RKO (cell line): ENCODE data around the gene TADA1.

Experiments used
- DNase-seq: peaks from one replicate; pipeline ENCODE4 v3.0.0-alpha.2; 2016; ENCODE audit warnings: low spot score

Gene TADA1, protein sequence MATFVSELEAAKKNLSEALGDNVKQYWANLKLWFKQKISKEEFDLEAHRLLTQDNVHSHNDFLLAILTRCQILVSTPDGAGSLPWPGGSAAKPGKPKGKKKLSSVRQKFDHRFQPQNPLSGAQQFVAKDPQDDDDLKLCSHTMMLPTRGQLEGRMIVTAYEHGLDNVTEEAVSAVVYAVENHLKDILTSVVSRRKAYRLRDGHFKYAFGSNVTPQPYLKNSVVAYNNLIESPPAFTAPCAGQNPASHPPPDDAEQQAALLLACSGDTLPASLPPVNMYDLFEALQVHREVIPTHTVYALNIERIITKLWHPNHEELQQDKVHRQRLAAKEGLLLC

DNA sequence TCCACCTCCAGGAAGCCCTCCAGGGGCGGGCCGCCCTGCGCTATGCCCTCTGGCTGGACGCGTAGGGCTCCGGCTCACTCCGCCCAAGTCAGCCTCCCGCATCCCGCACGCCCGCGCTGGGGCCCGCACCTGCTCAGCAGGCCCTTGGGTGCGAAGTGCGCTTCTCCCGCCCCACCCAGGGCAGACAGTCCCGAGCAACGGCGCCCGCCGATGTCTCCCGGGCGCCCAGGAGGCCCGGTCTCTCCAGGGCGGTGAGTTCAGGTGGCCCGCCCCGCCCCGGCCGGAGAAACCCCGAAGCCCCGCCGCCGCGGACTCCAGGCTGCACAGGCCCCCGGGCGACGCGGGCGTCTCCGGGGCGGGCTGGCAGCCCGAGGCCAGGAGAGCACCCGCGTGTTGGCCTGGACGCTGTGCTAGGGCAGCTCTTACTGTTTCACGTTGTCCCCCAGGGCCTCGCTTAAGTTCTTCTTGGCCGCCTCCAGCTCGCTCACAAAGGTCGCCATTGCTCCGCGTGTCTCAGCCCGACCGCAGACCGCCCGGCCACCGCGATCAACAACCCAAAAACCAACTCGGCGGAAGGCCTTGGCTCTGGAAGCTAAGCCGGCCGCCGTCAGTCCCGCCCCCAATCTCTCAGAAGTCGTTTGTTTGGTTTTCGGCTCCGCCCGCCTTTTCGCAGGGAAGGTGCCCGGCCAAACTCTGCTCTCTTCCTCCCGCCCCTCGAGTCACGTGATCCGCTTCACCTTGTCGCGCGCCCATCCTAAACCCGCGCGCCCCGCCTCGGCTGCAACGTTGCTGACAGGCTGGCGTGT, at the start of gene TADA1:
Gene TADA1 (minus strand): TSS at position 531 of the 806 bp plus-strand sequence. CDS start 31 bp downstream, at position 500.
- peak; percentile 99 for DNase-seq

DNA sequence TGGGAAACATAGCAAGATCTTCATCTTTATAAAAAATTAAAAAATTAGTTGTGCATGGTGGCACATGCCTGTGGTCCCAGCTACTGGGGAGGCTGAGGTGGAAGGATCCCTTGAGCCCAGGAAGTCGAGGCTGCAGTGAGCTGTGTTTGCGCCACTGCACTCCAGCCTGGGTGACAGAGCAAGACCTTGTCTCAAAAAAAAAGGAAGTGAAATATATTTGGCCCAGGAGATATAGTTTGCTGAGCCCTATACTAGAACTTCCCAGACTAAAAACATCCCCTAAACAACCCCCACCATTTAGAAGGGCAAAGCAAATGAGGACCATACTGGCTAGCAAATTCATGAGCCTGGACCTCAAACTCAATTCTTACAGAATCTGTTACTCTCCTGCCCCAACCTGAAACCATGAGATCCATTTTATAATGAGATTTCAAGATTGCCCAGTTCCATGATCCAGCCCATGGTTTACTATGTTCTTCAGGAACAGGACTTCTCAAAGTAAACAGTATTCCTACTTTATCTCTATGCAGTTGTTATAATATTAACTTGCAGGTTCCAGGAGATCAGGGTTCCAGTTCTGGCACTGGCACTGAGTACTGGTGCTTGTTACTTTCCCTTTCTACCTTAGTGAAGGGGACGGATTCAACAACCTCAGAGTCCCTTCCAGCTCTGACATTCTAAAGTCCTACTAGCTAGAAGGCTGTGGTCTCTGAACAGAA, 48.9 kb upstream of the TADA1 start:
- DNase-seq: no peak

DNA sequence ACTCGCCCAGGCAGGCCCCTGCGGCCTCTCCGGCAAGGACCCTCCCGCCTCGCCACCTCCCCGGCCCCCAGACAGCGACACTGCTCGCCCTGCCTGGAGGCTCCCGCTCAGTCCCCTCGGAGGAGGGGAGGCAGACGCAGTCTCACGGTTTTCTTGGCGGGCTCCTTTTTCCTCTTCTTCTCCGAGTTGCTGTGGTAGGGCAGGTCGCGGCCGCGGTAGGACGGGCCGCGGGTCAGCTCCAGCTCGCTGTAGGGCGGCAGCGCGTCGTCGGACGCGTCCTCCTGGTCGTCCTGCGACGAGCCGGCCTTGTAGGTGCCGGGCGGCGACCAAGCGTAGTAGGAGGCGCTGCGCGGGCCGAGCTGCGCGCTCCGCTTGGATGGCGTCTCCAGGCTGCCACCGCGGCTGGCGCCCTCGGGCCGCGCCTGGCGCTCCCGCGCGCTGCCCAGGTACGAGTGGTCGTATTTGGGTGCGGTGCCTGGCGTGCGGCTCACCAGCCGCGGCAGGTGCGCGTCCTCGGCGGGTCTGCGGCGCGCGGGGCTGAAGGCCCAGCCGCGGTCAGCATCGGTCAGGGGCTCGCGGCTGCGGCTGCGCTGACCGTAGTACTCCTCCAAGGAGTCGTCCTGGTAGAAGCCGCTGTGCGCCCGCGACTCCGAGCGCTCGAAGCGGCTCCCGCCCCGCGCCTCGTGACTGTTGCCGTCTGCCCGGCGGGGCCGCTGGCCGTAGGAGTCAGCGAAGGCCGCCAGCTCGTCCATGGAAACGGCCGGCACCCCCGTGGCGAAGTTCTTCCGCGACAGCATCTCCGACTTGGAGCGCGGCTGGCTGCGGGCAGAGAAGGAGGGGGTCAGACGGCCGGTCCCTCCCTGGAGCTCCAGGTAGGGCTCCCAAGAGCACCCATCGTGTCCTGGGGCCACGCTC, 44.8 kb upstream of the TADA1 start:
- no peak for DNase-seq

DNA sequence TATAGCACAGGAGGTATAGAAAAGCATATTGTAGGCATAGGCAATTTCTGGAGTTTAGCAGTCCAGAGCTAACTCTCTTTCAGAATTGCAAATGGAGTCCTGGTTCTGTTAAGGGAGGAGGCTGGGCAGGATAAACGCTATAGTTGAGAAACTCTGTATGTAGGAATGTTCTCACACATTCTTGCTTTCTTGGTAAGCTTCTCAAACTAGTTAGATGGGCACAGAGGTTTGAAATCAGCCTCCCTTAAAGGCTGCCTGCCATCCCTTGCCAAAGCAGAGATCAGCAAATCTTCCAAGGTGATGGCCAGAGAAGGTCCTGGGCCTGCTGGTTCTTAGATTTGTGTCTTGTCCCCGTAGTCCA, 42.9 kb upstream of the TADA1 start:
- no peak for DNase-seq

DNA sequence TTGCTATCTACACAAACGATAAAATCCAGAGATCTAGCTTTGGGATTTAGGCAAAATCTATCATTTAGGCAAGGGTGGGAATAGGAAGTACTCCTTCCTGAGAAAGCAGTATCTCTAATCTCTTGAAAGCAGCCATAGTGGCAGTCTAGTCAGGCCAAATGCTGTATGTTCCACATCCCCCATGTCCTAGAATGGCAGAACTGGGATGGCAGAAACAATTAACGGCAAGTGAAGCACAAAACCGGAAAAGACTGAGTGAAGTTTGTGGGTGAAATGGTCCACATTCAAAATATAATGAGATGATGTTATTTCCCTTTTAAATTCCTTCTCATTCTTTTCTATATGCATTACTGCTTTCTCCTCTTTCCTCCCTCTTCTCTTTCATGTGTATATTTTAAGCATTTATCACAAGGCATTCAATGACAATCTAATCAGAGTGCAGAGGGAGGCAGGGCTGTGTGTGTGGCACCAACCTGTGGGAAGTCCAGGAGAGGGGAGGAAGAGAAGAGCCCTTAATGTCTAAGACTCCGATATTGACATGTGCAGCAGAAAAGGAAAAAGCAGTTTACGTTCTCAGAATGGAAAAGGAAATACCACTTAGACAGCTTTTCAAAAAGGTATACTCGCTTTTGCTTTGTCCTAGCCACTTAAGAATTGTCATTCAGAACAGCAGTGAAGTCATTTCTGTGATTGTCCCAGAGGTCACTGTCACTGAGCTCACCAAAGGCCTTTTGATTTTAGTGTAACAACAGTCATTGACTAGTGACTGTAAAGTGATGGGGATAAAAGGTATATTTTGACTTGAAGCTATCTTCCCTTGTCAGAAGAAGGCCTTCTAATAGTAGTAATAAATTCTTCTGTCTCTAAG, 42.3 kb upstream of the TADA1 start:
- DNase-seq: no peak

DNA sequence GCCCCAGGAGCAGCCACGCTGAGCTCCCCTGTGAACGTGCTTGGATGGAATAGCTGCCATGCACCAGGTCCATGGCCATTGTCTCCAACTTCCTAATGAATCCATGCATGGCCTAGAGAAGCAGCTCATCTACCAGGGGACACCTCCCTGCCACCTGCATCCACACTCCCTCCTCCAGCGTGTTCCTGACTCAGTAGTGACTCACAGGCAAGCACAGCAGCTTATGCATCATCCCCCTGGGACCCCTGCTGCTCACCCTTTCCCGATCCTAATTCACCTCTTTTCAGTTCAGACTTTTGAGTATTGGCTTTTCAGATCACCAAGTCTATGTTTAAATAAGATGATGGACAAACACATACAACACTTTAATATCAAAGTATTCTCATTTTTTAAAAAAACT, 39.9 kb upstream of the TADA1 start:
- DNase-seq: peak; percentile 73

DNA sequence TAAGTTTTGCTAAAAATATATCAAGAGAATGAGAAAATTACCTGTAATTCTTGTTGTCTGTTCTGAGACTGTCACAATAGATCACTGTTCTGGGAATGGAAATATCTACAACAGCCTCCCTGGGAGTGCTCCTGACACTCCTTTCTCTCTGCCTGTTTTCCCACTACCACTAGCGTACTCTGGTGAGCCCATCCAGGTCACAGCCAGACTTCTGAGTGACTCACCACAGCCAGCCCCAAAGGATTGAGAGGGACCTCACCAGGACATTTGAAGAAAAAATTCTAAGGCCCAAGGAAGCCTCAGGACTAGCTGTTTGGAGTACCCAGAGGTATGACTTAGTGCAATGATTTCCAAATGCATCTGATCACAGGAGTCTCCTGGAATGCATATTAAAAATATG, 39.0 kb upstream of the TADA1 start:
- DNase-seq: no peak

DNA sequence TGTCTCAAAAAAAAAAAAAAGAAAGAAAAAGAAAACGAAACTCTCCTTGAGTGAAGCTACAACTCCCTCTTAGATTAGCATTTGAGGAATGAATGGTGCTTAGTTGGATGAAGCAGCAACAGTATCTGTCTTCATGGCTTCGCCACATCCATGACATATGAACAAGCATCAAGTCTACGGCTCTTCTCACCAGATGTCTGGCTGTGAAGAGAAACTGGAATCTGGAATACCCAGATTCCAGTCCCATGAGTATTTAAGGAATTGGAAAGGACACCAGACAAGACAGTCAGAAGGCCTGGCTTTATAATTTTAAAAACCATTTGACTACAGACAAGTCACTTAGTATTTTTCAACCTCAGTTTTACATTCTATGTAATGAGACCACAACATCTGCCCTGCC, 38.0 kb upstream of the TADA1 start:
- DNase-seq: no peak

DNA sequence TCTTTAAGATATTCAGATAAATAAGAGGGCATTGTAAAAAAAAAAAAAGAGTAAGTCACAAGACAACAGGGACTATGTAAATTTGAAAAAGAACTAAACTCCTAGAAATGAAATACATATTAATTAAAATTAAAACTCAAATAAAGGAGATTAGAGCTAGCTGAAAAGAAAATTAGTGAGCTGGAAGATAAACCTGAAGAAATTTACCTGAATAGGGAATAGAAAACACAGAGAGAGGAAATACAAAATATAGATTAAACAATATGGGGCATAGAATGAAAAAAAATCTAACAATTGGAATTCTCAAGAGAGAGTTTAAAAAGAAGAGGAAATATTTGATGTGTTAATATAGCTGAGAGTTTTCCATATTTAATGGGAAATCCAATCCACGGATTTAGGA, 35.6 kb upstream of the TADA1 start:
- no peak for DNase-seq

DNA sequence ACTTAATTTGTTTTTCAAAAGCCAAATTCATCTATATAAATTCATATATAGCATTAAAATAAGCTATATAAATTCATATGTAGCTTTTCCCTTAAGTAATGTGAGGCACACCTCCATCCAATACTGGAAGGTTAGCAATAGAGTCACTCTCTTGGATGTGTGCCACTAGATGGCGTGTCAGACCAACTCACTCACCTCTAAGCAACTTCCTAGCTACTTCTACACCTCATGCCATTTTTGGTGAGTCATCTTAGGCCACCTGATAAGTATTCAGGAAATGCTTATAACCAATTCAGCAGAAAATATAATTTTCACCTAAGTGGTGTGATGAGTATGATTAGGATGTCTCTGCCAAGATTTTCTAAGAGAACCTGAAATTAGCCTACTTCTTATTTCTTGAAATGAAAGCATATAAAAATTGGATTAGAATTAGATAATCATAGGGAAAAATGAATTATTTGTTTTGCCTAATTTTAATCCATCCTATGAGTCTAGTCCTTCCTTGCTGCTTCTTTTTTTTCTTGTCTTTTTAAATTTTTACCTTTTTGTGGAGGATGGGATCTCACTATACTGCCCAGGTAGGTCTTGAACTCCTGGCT, 34.4 kb upstream of the TADA1 start:
- peak; percentile 94 for DNase-seq

DNA sequence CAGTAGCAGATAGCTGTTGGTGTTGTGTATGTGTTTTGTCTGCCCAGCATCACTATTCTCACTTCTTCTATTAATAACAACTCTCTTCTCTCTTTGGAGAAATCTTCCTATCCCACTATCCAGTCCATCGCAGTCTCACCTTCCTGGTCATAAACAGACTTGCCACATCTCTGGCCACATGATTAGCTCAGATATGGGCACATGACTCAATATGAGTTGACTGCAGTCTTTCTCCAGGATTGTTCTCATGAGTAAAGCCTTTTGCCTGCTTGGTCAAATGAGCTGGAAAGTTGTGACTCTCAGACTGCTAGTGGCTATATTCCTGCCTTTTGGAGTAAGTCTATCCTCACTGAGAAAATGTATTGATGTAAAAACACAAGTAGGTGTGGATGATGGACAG, 32.9 kb upstream of the TADA1 start:
- peak; percentile 63 for DNase-seq

DNA sequence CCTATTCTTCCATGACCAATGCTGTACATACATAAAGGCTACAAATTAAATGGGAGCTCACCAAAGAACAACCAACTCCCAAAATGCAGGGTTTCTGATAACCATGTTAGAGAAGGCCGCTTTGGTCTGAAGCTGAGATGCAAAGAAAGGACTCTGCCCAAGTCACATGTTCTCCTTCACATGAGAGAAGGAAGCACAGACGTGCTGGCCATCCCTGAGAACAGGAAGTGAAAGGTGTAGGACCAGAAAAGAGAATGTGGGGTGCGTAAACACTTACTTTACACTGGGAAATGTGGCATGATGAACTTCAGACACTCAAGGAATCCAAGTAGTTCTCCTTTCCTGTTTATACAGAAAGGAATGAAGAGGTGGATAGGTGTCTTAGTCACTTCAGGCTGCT, 31.7 kb upstream of the TADA1 start:
- DNase-seq: no peak

DNA sequence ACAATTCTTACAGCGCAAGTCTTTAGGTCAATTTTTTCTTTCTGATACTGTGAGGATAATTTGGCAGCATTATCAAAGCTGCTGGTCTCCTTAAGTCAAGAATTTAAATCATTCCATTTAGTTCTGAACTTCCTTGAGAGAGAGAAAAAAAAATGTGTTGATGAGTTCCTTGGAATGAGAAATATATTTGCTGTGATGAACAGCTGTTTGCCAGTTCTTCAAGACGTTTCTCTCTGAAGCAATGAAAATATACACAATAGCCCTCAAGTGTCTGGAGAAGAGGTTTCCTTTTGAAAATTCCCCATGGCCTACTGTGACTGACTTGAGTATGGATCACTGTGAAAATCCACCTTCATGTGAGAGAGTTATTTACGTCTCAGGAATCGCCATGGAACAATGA, 31.0 kb upstream of the TADA1 start:
- DNase-seq: no peak

DNA sequence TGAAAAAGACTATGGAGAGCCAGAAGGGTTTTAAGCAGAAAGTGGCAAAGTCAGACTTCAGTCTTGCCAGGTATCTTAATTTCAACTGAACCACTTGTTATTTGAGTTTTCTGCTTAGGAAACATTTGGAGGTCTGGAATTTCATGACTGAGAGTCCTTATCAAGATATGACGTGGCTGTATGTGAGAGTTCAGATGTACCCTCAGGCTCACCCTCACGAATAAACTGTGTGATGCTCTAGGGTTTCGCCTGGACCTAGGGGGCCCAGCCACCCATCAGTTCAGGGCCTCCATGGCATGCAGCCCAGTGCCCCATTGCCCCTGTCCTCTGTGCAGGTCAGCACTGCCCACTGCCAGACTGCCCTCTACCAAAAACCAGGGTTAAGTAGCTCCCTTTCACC, 30.6 kb upstream of the TADA1 start:
- no peak for DNase-seq

DNA sequence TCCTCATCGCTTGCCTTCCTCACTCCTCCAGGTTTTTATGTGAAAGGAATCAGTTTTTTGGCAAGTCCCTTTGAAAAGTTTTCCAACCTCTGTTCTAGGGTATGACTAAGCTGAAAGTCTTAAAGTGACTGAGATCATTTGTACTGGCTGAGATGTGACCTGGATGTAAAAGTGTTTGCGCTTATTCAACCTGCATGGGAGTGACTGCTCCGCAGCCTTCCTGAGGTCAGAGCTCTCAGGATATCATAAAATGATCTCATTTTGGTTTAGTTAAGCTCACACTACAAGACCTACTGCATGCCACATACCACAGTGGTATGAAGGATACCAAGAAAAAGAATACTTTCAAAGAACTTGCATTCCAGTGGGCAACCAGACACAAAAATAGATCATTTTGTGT, 29.8 kb upstream of the TADA1 start:
- no peak for DNase-seq

DNA sequence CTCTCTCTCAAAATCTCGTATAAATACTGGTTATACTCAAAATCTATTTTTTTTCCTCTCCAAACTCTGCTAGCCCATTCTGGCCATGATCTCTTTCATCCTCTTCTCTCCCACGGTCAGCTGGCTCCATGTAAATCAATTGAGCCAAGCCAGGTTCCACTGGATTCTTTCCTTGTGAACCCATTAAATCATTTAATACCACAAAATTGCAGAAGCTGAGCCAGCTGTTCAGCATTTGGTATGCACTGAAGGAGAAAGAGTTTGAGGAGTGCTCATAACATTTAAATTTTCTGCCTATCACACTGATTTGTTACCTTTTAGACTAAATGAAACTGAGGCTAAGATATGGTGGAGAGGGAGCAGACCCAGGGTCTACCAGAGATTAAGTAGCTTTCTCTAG, 29.1 kb upstream of the TADA1 start:
- no peak for DNase-seq

DNA sequence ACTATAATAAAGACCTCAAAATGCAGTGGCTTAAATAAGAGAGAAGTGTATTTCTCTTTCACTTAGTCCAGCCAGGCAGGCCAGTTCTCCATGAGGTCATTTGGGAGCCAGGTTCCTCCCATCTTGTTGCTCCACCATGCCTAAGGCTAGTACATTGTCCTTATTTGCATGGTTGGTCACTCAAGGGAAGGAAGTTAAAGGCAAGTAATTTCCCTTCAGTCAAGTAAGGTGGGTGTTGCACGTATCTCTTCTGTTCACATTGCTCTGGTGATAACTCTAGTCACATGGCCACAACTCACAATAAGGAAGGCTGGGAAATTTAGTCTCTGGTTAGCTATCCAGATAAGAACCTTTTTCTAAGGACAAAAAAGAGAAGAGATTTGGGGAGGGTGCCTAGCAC, 27.2 kb upstream of the TADA1 start:
- DNase-seq: no peak

DNA sequence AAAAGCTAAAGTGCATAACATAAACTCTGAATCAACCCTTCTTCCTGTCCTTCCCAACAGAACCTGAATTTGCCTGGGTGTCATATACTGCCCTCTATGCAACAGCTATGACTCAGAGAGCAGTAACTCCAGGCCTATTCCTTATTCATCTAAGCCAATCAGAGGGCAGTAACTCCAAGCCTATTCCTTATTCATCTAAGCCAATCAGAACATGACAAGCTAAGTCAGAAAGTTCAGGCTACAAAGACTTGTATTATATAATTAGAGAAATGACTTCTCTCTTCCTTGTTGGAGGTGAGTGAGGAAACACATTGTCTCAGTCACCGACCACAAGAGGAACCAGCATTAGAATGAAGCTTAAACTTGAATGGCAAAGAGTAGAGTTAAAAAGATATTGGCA, 26.2 kb upstream of the TADA1 start:
- peak; percentile 77 for DNase-seq

DNA sequence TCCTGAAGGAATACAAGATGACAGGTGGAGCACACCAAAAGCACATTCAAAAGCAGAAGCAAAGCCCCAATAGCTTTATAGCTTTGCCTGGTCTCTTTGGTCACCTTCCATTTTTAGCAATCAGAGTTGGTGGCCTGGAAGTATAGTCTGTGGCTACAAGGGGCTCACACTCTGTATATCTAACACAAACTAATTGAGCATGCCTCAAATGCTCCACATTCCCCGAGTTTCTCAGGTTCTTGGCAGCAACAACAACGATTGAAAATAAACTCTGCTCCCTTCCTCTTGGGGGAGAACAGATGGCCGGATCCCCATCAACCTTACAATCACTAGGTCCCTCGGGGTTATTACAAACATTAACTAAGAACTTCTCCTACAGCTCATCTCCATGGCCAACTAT, 24.9 kb upstream of the TADA1 start:
- DNase-seq: no peak

DNA sequence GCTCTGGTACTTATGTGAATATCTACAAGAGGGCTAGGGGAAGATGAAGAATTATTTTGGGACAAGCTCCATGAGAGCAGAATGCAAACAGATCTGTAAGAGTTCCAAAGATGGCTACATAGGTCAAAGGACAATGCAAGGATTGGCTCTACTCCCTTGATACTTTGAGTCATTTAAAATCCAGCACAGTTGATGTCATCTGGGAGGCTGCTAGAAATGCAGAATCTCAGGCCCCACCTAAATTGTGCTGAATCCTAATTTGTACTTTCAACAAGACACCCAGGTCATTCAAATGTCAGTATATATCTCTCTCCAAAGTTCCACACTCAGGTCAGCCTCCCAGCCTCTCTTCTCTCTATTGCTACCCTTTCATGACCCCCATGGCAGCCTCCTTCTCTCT, 23.7 kb upstream of the TADA1 start:
- no peak for DNase-seq

DNA sequence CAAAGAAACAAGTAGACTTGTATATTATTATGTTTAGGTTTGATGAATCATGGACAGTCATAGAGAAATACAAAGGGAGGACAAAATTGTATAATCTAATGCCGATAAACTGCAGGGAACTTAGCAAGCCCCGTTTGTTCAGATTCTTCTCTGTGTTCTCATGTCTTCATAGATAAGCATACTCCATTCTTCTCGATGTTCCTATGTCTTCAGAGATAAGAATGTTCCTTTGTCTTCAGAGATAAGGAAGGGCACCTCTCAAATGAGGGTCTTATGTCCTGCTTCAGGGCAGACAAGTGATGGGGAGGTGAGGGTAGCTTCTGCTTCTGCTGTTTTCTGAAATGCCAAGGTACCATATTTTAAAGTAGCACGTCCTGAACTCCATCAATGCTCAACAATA, 19.7 kb upstream of the TADA1 start:
- DNase-seq: no peak
